ENCODE measurements around the gene CACNB1.

Gene CACNB1

GRCh38 chr17:39217734-39218369 lies 20.4 kb upstream of the CACNB1 start:
- no peak for TF ChIP-seq SPI1 (IDR thresholded peaks at IDR 0.05; ENCODE audit: borderline replicate concordance, low read depth)

GRCh38 chr17:39213852-39214251 lies 16.4 kb upstream of the CACNB1 start:
- DNase-seq (ENCODE audit: low read depth in 1 of 2, low spot score in 1 of 2), result no peak
- Histone ChIP-seq H3K27me3 (ENCODE audit: insufficient read depth, poor library complexity, severe bottlenecking) (peaks cover 18% of the 10 kb centered on the region), H3K27ac (replicated peaks) (no peak overlapping the region), H3K4me3 (replicated peaks; ENCODE audit: insufficient read depth, low read length) (no peak overlapping the region)
- TF ChIP-seq, protein P1, sequence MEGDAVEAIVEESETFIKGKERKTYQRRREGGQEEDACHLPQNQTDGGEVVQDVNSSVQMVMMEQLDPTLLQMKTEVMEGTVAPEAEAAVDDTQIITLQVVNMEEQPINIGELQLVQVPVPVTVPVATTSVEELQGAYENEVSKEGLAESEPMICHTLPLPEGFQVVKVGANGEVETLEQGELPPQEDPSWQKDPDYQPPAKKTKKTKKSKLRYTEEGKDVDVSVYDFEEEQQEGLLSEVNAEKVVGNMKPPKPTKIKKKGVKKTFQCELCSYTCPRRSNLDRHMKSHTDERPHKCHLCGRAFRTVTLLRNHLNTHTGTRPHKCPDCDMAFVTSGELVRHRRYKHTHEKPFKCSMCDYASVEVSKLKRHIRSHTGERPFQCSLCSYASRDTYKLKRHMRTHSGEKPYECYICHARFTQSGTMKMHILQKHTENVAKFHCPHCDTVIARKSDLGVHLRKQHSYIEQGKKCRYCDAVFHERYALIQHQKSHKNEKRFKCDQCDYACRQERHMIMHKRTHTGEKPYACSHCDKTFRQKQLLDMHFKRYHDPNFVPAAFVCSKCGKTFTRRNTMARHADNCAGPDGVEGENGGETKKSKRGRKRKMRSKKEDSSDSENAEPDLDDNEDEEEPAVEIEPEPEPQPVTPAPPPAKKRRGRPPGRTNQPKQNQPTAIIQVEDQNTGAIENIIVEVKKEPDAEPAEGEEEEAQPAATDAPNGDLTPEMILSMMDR (IDR thresholded peaks at IDR 0.05; ENCODE audit: insufficient read depth, low read length), result no peak
- TF ChIP-seq POLR2AphosphoS5 (IDR thresholded peaks at IDR 0.05; ENCODE audit: low read depth) (no peak), SPI1 (IDR thresholded peaks at IDR 0.05; ENCODE audit: borderline replicate concordance, low read depth) (no peak), REST (IDR thresholded peaks at IDR 0.05; ENCODE audit: insufficient replicate concordance, low read depth) (no peak), GABPA (IDR thresholded peaks at IDR 0.05; ENCODE audit: low read depth) (no peak)

More at GRCh38 chr17:39217734-39218369, 20.4 kb upstream of the CACNB1 start:
- Histone ChIP-seq H3K4me3 (replicated peaks; ENCODE audit: insufficient read depth, low read length) (no peak overlapping the region), H3K27ac (replicated peaks) (no peak overlapping the region), H3K27me3 (ENCODE audit: insufficient read depth, poor library complexity, severe bottlenecking) (peaks cover 26% of the 10 kb centered on the region)
- no peak for DNase-seq (ENCODE audit: low read depth in 1 of 2, low spot score in 1 of 2)

GRCh38 chr17:39212841-39213480 lies 15.5 kb upstream of the CACNB1 start:
- TF ChIP-seq POLR2AphosphoS5 (IDR thresholded peaks at IDR 0.05; ENCODE audit: low read depth) (no peak), SPI1 (IDR thresholded peaks at IDR 0.05; ENCODE audit: borderline replicate concordance, low read depth) (no peak), REST (IDR thresholded peaks at IDR 0.05; ENCODE audit: insufficient replicate concordance, low read depth) (no peak), GABPA (IDR thresholded peaks at IDR 0.05; ENCODE audit: low read depth) (no peak)
- TF ChIP-seq, protein P1 (IDR thresholded peaks at IDR 0.05; ENCODE audit: insufficient read depth, low read length), result no peak
- H3K4me3 ChIP-seq (replicated peaks; ENCODE audit: insufficient read depth, low read length), result no peak overlapping the region
- H3K27me3 ChIP-seq (ENCODE audit: insufficient read depth, poor library complexity, severe bottlenecking), result peaks cover 10% of the 10 kb centered on the region
- no peak overlapping the region for H3K27ac ChIP-seq (replicated peaks)
- no peak for DNase-seq (ENCODE audit: low read depth in 1 of 2, low spot score in 1 of 2)

DNA sequence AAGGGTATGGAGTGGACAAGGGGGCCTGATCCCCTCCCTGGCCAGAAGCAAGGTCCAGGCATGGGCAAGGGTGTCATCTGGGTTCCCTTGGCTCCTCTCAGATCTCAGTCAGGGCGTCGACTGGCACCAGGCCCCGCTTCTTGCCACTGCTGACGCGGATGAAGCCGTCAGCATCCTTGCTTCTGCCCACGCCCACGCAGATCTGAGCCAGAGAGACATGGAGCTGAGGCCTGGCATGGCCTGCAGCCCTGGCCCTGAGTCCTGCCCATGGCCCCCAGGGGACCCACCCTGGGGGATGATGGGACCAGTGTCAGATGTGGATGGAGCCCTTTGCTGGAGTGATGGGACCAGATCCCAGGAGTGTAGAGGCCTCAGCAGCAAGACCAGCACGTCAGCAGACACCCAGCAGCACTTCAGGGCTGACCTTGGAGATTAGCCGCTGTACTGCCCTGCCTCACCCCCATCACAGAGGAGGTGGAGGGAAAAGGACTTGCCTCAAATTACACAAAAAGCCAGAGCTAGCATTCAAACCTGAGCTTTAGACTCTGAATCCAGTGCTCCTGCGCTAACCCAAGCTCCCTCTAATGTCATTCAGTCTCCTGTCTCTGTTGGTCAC lies 14.8 kb upstream of the CACNB1 start:
- TF ChIP-seq GABPA (IDR thresholded peaks at IDR 0.05; ENCODE audit: low read depth) (no peak), SPI1 (IDR thresholded peaks at IDR 0.05; ENCODE audit: borderline replicate concordance, low read depth) (no peak), POLR2AphosphoS5 (IDR thresholded peaks at IDR 0.05; ENCODE audit: low read depth) (no peak), REST (IDR thresholded peaks at IDR 0.05; ENCODE audit: insufficient replicate concordance, low read depth) (no peak)
- TF ChIP-seq, protein P1 (IDR thresholded peaks at IDR 0.05; ENCODE audit: insufficient read depth, low read length), result no peak
- H3K27me3 ChIP-seq (ENCODE audit: insufficient read depth, poor library complexity, severe bottlenecking), result peaks cover 10% of the 10 kb centered on the region
- no peak overlapping the region for H3K4me3 ChIP-seq (replicated peaks; ENCODE audit: insufficient read depth, low read length)
- no peak for DNase-seq (ENCODE audit: low read depth in 1 of 2, low spot score in 1 of 2)
- H3K27ac ChIP-seq (replicated peaks), result no peak overlapping the region

Data from HL-60 (cell line).